ENCODE measurements around the gene NTNG1.

NTNG1 gene

GRCh38 chr1:107531065-107531908 lies 390.4 kb downstream of the NTNG1 start:
- no peak for ATAC-seq (replicated peaks; ENCODE audit: extremely low read depth, poor library complexity, severe bottlenecking)

GRCh38 chr1:107532318-107532717 lies 391.5 kb downstream of the NTNG1 start:
- DNase-seq (ENCODE audit: low spot score in 2 of 2), result no peak
- no peak for ATAC-seq (replicated peaks; ENCODE audit: extremely low read depth, poor library complexity, severe bottlenecking)
- peaks cover 50% of the 10 kb centered on the region for H3K27me3 Mint-ChIP-seq

More at GRCh38 chr1:107531065-107531908, 390.4 kb downstream of the NTNG1 start:
- Mint-ChIP-seq H3K4me3 (no peak overlapping the region), H3K4me1 (no peaks in the 10 kb centered on the region), H3K9me3 (no peaks in the 10 kb centered on the region), H3K36me3 (ENCODE audit: insufficient read depth) (peaks cover 3% of the 10 kb centered on the region), H3K27ac (ENCODE audit: low read depth) (no peak overlapping the region), H3K27me3 (peaks cover 50% of the 10 kb centered on the region)
- DNase-seq (ENCODE audit: low spot score in 2 of 2), result no peak

More at GRCh38 chr1:107532318-107532717, 391.5 kb downstream of the NTNG1 start:
- H3K36me3 Mint-ChIP-seq (ENCODE audit: insufficient read depth), result peaks cover 3% of the 10 kb centered on the region
- H3K4me3 Mint-ChIP-seq, result no peak overlapping the region
- H3K27ac Mint-ChIP-seq (ENCODE audit: low read depth), result no peak overlapping the region
- no peaks in the 10 kb centered on the region for H3K4me1 Mint-ChIP-seq
- no peaks in the 10 kb centered on the region for H3K9me3 Mint-ChIP-seq
